Tibial artery (tissue), 4 donors: ENCODE data around the gene NOL4L.
"Not testable (repeated sequence)": the region's sequence is repeated elsewhere in the genome, so short reads cannot be mapped to it uniquely, and the experiment has no call there.

ENCODE experiments used
- DNase-seq, 2 donors: peaks; one replicate each; pipeline ENCODE4 v3.0.0-alpha.2; 2019
- H3K27ac ChIP-seq, 2 donors: fragments of 200-600 bp; sonication (generic) in 1 of 2; 1 replicate in 1 of 2; 2 replicates in 1 of 2; pipeline ENCODE4 v1.5.1; 2018 to 2019; ENCODE audit warnings: mild to moderate bottlenecking in 1 of 2
- H3K27me3 ChIP-seq, 2 donors: fragments of 200-600 bp; sonication (generic) in 1 of 2; one replicate each; pipeline versions ENCODE4 v1.5.1 to v1.6.0; 2016 to 2019
- H3K36me3 ChIP-seq, 3 donors: fragments of 200-600 bp; sonication (generic) in 2 of 3; one replicate each; pipeline ENCODE4 v1.5.1; 2016 to 2019; ENCODE audit warnings: mild to moderate bottlenecking in 2 of 3
- H3K4me1 ChIP-seq, 4 donors: fragments of 200-600 bp; sonication (generic) in 2 of 4; 1 replicate in 3 of 4; 2 replicates in 1 of 4; pipeline ENCODE4 v1.5.1; 2016 to 2019
- H3K4me3 ChIP-seq, 2 donors: fragments of 200-600 bp; sonication (generic) in 1 of 2; 1 replicate in 1 of 2; 2 replicates in 1 of 2; pipeline ENCODE4 v1.5.1; 2018 to 2019; ENCODE audit warnings: mild to moderate bottlenecking in 2 of 2
- H3K9me3 ChIP-seq, 3 donors: fragments of 200-600 bp; sonication (generic) in 1 of 3; one replicate each; pipeline ENCODE4 v1.5.1; 2016 to 2019
- CTCF ChIP-seq, 2 experiments: fragments of 200-600 bp in 1 of 2; fragments of 450-650 bp in 1 of 2; IDR thresholded peaks; one replicate each; pipeline ENCODE4 v1.5.1; 2017 to 2019; ENCODE audit warnings: antibody characterized with exemption in 2 of 2, mild to moderate bottlenecking in 1 of 2, moderate library complexity in 1 of 2
- intact Hi-C: fragments of 100-400 bp; cut with DNase I; formaldehyde crosslinking; loops from one replicate; pipeline ENCODE4 v1.15.0; 2023; ENCODE audit warnings: low total_unique reads

NOL4L gene

DNA sequence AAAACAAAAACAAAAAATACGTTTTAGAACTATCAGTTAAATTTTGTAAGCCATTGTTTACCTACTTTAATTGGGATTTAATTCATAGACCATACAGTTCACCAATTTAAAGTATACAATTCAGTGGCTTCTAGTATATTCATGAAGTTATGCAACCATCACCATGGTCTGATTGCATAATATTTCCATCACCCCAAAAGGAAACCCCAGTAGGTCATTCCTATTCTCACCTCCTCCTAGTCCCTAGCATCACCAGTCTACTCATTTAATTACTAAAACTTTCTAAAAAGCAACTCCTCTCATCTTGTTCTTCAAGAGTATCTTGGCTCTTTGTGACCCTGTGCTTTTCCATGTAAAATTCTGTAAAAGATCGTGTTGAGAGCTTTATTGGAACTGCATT lies 166.8 kb downstream of the NOL4L start:
- intact Hi-C loops, result no loop called here

DNA sequence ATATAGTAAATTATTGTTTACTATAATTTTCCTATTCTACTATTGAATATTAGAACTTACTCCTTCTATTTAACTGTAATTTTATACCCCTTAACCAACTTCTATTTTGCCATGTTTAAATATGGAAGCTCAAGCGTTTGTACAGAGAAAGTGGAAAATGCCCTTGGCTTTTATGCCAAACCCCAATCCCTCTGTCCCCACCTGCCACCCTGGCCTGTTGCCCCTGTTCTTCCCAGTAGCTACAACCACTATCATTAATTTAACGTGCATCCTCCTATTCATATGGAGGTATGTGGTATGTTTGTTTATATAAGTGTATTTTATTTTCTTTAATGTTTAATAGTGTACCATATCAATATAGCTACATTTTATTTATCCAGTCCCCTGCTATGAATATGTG lies 168.9 kb downstream of the NOL4L start:
- Histone ChIP-seq H3K36me3 (no peaks in the 10 kb centered on the region), H3K27me3 (no peaks in the 10 kb centered on the region), H3K27ac (no peak overlapping the region), H3K9me3 (no peaks in the 10 kb centered on the region), H3K4me3 (no peak overlapping the region), H3K4me1 (peaks cover 0 to 14% (median 4%) of the 10 kb centered on the region in 4 donors)
- intact Hi-C loops, result no loop called here
- TF ChIP-seq CTCF (IDR thresholded peaks at IDR 0.05), result no peak
- no peak for DNase-seq

More for the DNA sequence above, 166.8 kb downstream of the NOL4L start:
- TF ChIP-seq CTCF (IDR thresholded peaks at IDR 0.05), result no peak
- peaks cover 0 to 14% (median 4%) of the 10 kb centered on the region in 4 donors for H3K4me1 ChIP-seq
- no peak for DNase-seq
- H3K27me3 ChIP-seq, result no peaks in the 10 kb centered on the region
- no peaks in the 10 kb centered on the region for H3K9me3 ChIP-seq
- H3K36me3 ChIP-seq, result no peaks in the 10 kb centered on the region
- no peak overlapping the region for H3K4me3 ChIP-seq
- H3K27ac ChIP-seq, result no peak overlapping the region

GRCh38 chr20:32415494-32415893 lies 169.6 kb downstream of the NOL4L start:
- Histone ChIP-seq H3K9me3 (no peaks in the 10 kb centered on the region), H3K4me1 (peaks cover 0 to 14% (median 4%) of the 10 kb centered on the region in 4 donors), H3K27me3 (no peaks in the 10 kb centered on the region), H3K27ac (no peak overlapping the region), H3K4me3 (no peak overlapping the region), H3K36me3 (no peaks in the 10 kb centered on the region)
- TF ChIP-seq CTCF (IDR thresholded peaks at IDR 0.05), result no peak
- intact Hi-C loops, result no loop called here
- DNase-seq, result no peak

DNA sequence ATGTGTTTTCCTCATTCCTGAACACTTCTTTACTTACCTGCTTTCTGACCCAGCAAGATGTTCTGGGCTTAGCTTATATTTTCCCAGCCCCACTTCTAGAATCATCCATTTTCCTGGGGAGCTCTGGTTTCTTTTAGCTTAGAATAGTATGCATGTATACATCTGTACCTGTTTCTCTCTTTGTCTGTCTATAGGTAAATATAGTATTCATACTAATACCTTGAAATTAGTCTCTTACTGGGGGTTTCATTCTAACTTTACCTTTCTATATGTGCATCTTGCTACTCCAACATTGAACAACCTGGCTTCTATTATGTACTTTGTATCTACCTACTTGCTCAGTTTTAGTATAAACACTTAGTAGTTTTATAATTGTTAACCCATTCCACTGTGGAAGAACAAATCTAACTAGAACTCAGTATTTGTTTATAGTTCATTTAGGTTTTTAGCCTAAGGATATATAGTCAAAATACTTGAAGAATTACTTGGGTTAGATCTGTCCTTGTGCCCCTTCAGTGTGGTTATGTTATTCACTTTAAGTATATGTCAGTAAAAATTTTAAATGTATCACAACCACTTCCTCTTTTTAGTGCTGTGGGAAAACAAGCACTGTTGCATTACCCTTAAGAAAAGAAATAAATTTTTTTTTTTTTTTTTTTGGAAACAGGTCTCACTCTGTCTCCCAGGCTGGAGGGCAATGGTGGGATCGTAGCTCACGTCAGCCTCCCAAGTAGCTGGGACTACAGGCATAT lies 173.0 kb downstream of the NOL4L start:
- H3K4me1 ChIP-seq, result peaks cover 0 to 14% (median 4%) of the 10 kb centered on the region in 4 donors
- peaks cover 9 to 12% (median 11%) of the 10 kb centered on the region in 3 donors for H3K36me3 ChIP-seq
- intact Hi-C loops, result no loop called here
- no peaks in the 10 kb centered on the region for H3K27me3 ChIP-seq
- no peaks in the 10 kb centered on the region for H3K9me3 ChIP-seq
- no peak overlapping the region for H3K4me3 ChIP-seq
- DNase-seq, result no peak
- no peak for TF ChIP-seq CTCF (IDR thresholded peaks at IDR 0.05)
- H3K27ac ChIP-seq, result no peak overlapping the region

DNA sequence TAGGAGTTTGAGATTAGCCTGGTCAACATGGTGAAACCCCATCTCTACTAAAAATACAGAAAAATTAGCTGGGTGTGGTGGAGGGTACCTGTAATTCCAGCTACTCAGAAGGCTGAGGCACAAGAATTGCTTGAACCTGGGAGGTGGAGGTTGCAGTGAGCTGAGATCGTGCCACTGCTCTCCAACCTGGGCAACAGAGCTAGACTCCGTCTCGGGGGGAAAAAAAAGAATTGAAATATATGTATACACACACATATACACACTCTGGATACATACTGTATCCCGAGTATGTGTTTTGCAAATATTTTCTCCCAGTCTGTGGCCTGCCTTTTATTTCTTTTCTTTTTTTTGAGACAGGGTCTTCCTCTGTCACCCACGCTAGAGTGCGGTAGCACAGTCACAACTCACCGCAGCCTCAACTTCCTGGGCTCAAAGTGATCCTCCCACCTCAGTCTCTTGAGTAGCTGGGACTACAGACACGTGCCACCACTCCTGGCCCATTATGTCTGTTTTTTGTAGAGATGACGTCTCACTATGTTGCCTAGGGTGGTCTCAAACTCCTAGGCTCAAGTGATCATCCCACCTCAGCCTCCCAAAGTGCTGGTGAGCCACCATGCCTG lies 177.9 kb downstream of the NOL4L start:
- peaks cover 9 to 18% (median 12%) of the 10 kb centered on the region in 3 donors for H3K36me3 ChIP-seq
- H3K27ac ChIP-seq, H3K4me1 ChIP-seq: not testable (repeated sequence)

GRCh38 chr20:32406701-32407100 lies 178.4 kb downstream of the NOL4L start:
- TF ChIP-seq CTCF (IDR thresholded peaks at IDR 0.05), result no peak
- Histone ChIP-seq H3K27ac (no peak overlapping the region), H3K36me3 (peaks cover 9 to 18% (median 16%) of the 10 kb centered on the region in 3 donors), H3K4me3 (no peak overlapping the region), H3K27me3 (no peaks in the 10 kb centered on the region), H3K9me3 (no peaks in the 10 kb centered on the region), H3K4me1 (no peaks in the 10 kb centered on the region)
- intact Hi-C loops, result no loop called here
- no peak for DNase-seq

More for the DNA sequence above, 177.9 kb downstream of the NOL4L start:
- intact Hi-C loops, H3K4me3 ChIP-seq, H3K27me3 ChIP-seq, DNase-seq, H3K9me3 ChIP-seq: not testable (repeated sequence)
